OCI-LY7 (cell line): ENCODE measurements around the gene HAND1. TPM values are rescaled to one million over a fixed set of nuclear protein-coding genes. Genes with fewer than 3 reads are reported as not detected.

Source experiments
- BruUV-seq: library from RNA; stranded (reverse); fragments of 400-500 nt; replicated peaks from 2 replicates; lab custom pipeline; 2021; lab: Mats Ljungman, UMichigan
- CTCF ChIA-PET: fragments of 300-600 bp; sonication (Branson Sonifier 250); formaldehyde crosslinking; loops from one replicate; lab custom pipeline; 2022; ENCODE audit warnings: antibody characterized with exemption; ENCODE audit not compliant: unreplicated experiment; lab: Charles Lee
- POLR2A ChIA-PET: fragments of 300-600 bp; sonication (Branson Sonifier 250); formaldehyde crosslinking; loops from one replicate; lab custom pipeline; 2022; ENCODE audit warnings: antibody characterized with exemption; lab: Charles Lee
- DNase-seq: peaks from one replicate; pipeline ENCODE4 v3.0.0-alpha.2; 2015; ENCODE audit warnings: low spot score
- H2AFZ ChIP-seq: fragments of 200-600 bp; sonication (generic), shearing (Covaris generic); 2 replicates; pipeline ENCODE4 v1.6.1; 2014; ENCODE audit warnings: mild to moderate bottlenecking, antibody characterized with exemption, low read length, moderate library complexity
- H3K27ac ChIP-seq: fragments of 200-600 bp; sonication (generic); 2 replicates; pipeline ENCODE4 v1.5.1; 2014; ENCODE audit warnings: mixed run types, low read depth, mild to moderate bottlenecking, moderate library complexity, low read length, inconsistent platforms; ENCODE audit not compliant: poor library complexity, severe bottlenecking
- H3K36me3 ChIP-seq: fragments of 200-600 bp; sonication (generic); 2 replicates; pipeline ENCODE4 v1.6.1; 2014; ENCODE audit warnings: mild to moderate bottlenecking, antibody characterized with exemption, low read length, moderate library complexity, mixed read lengths; ENCODE audit not compliant: insufficient read depth
- H3K4me1 ChIP-seq: fragments of 200-600 bp; sonication (generic); 2 replicates; pipeline ENCODE4 v1.5.1; 2014; ENCODE audit warnings: mild to moderate bottlenecking, low read length; ENCODE audit not compliant: insufficient read depth, poor library complexity, severe bottlenecking
- H3K4me2 ChIP-seq: fragments of 200-600 bp; sonication (generic); 2 replicates; pipeline ENCODE4 v1.6.1; 2014; ENCODE audit warnings: mild to moderate bottlenecking, low read length
- H3K4me3 ChIP-seq: fragments of 200-600 bp; sonication (generic); 2 replicates; pipeline ENCODE4 v1.5.1; 2014; ENCODE audit warnings: mild to moderate bottlenecking, low read depth, low read length; ENCODE audit not compliant: poor library complexity, severe bottlenecking
- H3K79me2 ChIP-seq: fragments of 200-600 bp; sonication (generic); 2 replicates; pipeline ENCODE4 v1.6.1; 2016; ENCODE audit warnings: low read depth, mild to moderate bottlenecking, low read length, moderate library complexity, mixed read lengths; ENCODE audit not compliant: insufficient read depth
- H3K9me2 ChIP-seq: fragments of 200-600 bp; sonication (generic); 2 replicates; pipeline ENCODE4 v1.6.1; 2016; ENCODE audit warnings: mild to moderate bottlenecking, low read length, mixed read lengths; ENCODE audit not compliant: insufficient read depth
- H3K9me3 ChIP-seq: fragments of 200-600 bp; sonication (generic); 2 replicates; pipeline ENCODE4 v1.6.1; 2014; ENCODE audit warnings: mild to moderate bottlenecking, mixed run types, low read length, mixed read lengths
- H4K20me1 ChIP-seq: fragments of 200-600 bp; sonication (generic); 2 replicates; pipeline ENCODE4 v1.6.1; 2014; ENCODE audit warnings: mild to moderate bottlenecking, antibody characterized with exemption, low read length, moderate library complexity, mixed read lengths; ENCODE audit not compliant: insufficient read depth
- EZH2phosphoT487 ChIP-seq: fragments of 200-600 bp; sonication (generic); IDR thresholded peaks from 2 replicates; pipeline ENCODE4 v1.6.1; 2018; ENCODE audit warnings: low read depth, borderline replicate concordance, mild to moderate bottlenecking, mixed run types, antibody characterized with exemption, low read length, moderate library complexity, mixed read lengths
- intact Hi-C: fragments of 100-400 bp; cut with micrococcal nuclease; formaldehyde crosslinking; loops from one replicate; pipeline ENCODE4 v1.10.0; 2022; ENCODE audit not compliant: unreplicated experiment
- total RNA-seq, 2 experiments: library from RNA; depleted of rRNA in 1 of 2; stranded (reverse); fragments of >200 nt in 1 of 2; shearing (Covaris generic) in 1 of 2; gene quantifications; 2 replicates each; pipeline ENCODE4 v1.2.3, GENCODE V29; 2014 to 2022
- TF ChIP-seq, protein P1 (sequence below): fragments of 200-600 bp; sonication (generic); conservative IDR thresholded peaks from 2 replicates; pipeline ENCODE4 v1.5.1; 2014; ENCODE audit warnings: mild to moderate bottlenecking, antibody characterized with exemption, low read length, moderate library complexity, mixed read lengths

HAND1 gene
- total RNA-seq, 2 experiments from 2014 or later, result not detected

DNA sequence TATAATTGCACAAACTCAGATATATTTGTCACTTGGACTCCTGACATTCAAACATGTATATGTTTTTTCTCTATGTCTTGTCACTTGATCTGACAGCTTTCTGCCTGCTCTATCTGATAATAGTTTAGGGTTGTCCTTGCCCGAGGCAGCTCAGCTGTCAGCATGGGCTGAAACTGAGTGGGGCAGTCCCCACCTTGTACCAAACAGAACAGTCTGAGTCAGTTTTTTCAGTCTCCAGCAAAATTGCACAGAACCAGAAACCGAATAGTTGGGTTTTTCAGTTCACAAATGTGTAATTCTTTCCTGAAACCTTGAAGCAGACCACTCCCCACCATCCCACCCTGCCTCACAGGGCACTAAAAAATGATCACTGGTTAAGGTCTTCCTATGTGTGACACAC is 9.5 kb upstream of the HAND1 start:
- no TSS peak for BruUV-seq
- no peak overlapping the region for H3K4me3 ChIP-seq
- ChIA-PET CTCF (no interaction called here), POLR2A (interaction anchor here (0.6 to 1.3 kb wide), 2 partner anchors 29 to 34 kb away, joined by 3 to 5 read pairs; no protein-coding TSS in a partner anchor)
- no peak for DNase-seq
- intact Hi-C loops, result no loop called here
- no peak overlapping the region for H3K4me2 ChIP-seq
- no peaks in the 10 kb centered on the region for H3K9me2 ChIP-seq
- H3K27ac ChIP-seq, result no peak overlapping the region
- no peaks in the 10 kb centered on the region for H3K36me3 ChIP-seq
- no peaks in the 10 kb centered on the region for H3K79me2 ChIP-seq
- H2AFZ ChIP-seq, result no peak overlapping the region
- no peaks in the 10 kb centered on the region for H3K9me3 ChIP-seq
- H3K4me1 ChIP-seq, result no peaks in the 10 kb centered on the region
- TF ChIP-seq, protein P1, sequence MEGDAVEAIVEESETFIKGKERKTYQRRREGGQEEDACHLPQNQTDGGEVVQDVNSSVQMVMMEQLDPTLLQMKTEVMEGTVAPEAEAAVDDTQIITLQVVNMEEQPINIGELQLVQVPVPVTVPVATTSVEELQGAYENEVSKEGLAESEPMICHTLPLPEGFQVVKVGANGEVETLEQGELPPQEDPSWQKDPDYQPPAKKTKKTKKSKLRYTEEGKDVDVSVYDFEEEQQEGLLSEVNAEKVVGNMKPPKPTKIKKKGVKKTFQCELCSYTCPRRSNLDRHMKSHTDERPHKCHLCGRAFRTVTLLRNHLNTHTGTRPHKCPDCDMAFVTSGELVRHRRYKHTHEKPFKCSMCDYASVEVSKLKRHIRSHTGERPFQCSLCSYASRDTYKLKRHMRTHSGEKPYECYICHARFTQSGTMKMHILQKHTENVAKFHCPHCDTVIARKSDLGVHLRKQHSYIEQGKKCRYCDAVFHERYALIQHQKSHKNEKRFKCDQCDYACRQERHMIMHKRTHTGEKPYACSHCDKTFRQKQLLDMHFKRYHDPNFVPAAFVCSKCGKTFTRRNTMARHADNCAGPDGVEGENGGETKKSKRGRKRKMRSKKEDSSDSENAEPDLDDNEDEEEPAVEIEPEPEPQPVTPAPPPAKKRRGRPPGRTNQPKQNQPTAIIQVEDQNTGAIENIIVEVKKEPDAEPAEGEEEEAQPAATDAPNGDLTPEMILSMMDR, result no peak
- TF ChIP-seq EZH2phosphoT487, result no peak
- no peaks in the 10 kb centered on the region for H4K20me1 ChIP-seq

DNA sequence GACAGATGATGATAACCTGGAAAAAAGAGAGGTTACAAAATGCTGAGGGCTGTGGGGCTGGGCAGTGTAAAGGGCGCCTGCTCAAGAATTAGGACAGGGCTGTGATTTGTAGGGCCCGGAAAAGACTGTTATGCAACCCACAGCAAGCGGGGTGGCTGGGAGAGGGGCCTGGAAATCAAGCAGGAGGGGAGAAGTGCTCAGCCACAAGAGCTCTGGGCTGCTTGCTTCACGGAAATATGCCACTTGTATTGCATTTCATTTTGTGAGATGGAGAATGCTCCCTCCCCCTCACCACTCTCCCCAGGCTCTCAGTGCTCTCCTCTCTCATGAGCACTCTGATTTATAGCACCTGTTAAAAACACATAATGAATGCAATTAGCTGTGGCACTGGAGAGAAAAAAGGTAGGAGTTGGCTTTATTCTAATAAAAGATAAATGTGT is 8.4 kb upstream of the HAND1 start:
- POLR2A ChIA-PET, result no interaction called here

DNA sequence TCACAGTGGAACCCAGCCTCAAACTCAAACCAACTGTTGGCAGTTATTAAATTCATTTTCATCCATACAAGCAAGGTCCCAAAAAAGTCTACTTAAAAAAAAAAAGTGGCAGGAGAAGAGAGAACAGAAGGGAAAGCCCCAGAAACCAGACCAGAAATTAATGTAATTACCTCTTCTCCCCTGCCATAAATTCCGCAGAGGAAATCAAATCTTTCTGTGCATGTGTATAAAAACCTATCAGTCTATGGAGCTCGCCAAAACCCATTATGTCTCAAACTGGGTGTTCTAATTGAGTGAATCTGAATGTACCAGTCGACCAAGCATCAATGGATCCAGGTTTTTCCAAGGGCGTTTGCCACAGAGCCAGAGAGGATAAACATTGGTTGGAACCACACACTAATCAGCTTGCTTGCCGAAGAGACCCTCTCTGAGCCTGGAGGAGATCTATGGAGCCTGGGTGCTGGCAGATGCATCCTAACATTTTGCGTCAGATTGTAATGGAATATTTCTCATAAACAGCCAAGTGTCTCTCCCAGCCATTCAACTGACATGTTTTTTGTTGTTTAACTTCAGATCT is 7.9 kb upstream of the HAND1 start:
- POLR2A ChIA-PET, result no interaction called here

More for the DNA sequence above, 8.4 kb upstream of the HAND1 start:
- H3K4me3 ChIP-seq, result no peak overlapping the region
- H2AFZ ChIP-seq, result no peak overlapping the region
- H3K27ac ChIP-seq, result no peak overlapping the region
- TF ChIP-seq, protein P1, result no peak
- TF ChIP-seq EZH2phosphoT487, result no peak
- H3K9me2 ChIP-seq, result no peaks in the 10 kb centered on the region
- intact Hi-C loops, result no loop called here
- DNase-seq, result no peak
- no peaks in the 10 kb centered on the region for H3K4me1 ChIP-seq
- H4K20me1 ChIP-seq, result no peaks in the 10 kb centered on the region
- no peaks in the 10 kb centered on the region for H3K79me2 ChIP-seq
- no peak overlapping the region for H3K4me2 ChIP-seq
- no peaks in the 10 kb centered on the region for H3K36me3 ChIP-seq
- no TSS peak for BruUV-seq
- CTCF ChIA-PET, result no interaction called here
- H3K9me3 ChIP-seq, result no peaks in the 10 kb centered on the region

More for the DNA sequence above, 7.9 kb upstream of the HAND1 start:
- H3K9me3 ChIP-seq, result no peaks in the 10 kb centered on the region
- no peak overlapping the region for H3K4me2 ChIP-seq
- no peaks in the 10 kb centered on the region for H3K36me3 ChIP-seq
- H2AFZ ChIP-seq, result no peak overlapping the region
- H3K4me1 ChIP-seq, result no peaks in the 10 kb centered on the region
- CTCF ChIA-PET, result no interaction called here
- TF ChIP-seq EZH2phosphoT487, result no peak
- TF ChIP-seq, protein P1, result no peak
- intact Hi-C loops, result no loop called here
- no peak for DNase-seq
- BruUV-seq, result no TSS peak
- H3K79me2 ChIP-seq, result no peaks in the 10 kb centered on the region
- no peak overlapping the region for H3K4me3 ChIP-seq
- H4K20me1 ChIP-seq, result no peaks in the 10 kb centered on the region
- no peaks in the 10 kb centered on the region for H3K9me2 ChIP-seq
- H3K27ac ChIP-seq, result no peak overlapping the region
